ENCODE measurements around the gene LIG3.

The LIG3 gene

DNA sequence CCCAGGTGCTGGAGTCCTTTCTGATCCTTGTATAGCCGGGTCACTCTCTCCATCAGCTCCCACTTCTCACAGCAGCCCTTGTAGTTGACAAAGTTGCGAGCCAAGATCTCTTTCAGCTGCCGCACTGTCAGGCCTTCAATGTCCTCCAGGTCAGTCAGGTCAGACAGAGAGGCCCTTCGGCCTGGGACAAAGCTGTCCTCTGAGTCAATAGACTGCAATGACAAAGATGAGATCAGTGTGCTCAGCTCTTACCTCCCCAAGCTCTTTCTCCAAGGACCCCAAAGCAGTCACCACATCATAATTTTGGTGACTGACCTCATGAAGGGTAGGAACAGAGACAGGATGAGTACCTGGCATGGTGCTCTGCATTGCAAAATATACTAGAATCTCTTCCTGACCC is 36.1 kb downstream of the LIG3 start:
- Histone ChIP-seq H2BK5ac (ENCODE audit: low read depth, low read length, poor library complexity, severe bottlenecking) (no peak overlapping the region), H3K4me3 (ENCODE audit: insufficient read depth in 1 of 2, low read depth in 1 of 2, low read length in 2 of 2) (no peak overlapping the region), H3K23ac (ENCODE audit: low read length in 2 of 2) (no peak overlapping the region), H2BK15ac (ENCODE audit: low read depth, poor library complexity, severe bottlenecking) (no peak overlapping the region), H3K27ac (ENCODE audit: low read length, poor library complexity, severe bottlenecking) (no peak overlapping the region), H3K27me3 (ENCODE audit: control insufficient read depth in 1 of 2, insufficient read depth in 1 of 2, low read length in 2 of 2) (no peaks in the 10 kb centered on the region), H3K4me1 (ENCODE audit: control insufficient read depth, insufficient read depth, low read depth, low read length) (peaks cover 6% of the 10 kb centered on the region), H3K9ac (ENCODE audit: low read length) (no peak overlapping the region), H3K4ac (ENCODE audit: low read depth in 1 of 2, low read length in 2 of 2) (no peak overlapping the region), H3K18ac (ENCODE audit: low read depth in 1 of 2, low read length in 2 of 2) (no peak overlapping the region), H2BK12ac (ENCODE audit: low read length in 2 of 2) (no peak overlapping the region), H2BK120ac (ENCODE audit: low read depth, low read length) (no peak overlapping the region), H2AFZ (ENCODE audit: low read depth, low read length) (no peak overlapping the region), H3K9me3 (ENCODE audit: control insufficient read depth, low read length) (no peaks in the 10 kb centered on the region), H3K79me1 (replicated peaks; ENCODE audit: low read length, poor library complexity, severe bottlenecking) (peaks cover 43% of the 10 kb centered on the region), H3K36me3 (ENCODE audit: control insufficient read depth in 1 of 2, insufficient read depth in 2 of 2, low read depth in 1 of 2, low read length in 2 of 2) (peaks cover 46 to 76% of the 10 kb centered on the region in 2 experiments), H4K91ac (ENCODE audit: low read length) (no peak overlapping the region), H3K14ac (ENCODE audit: low read length in 2 of 2) (no peak overlapping the region), H3K4me2 (ENCODE audit: low read length, poor library complexity, severe bottlenecking) (no peak overlapping the region), H2AK5ac (ENCODE audit: low read length, severe bottlenecking) (no peak overlapping the region), H4K8ac (ENCODE audit: low read length) (no peak overlapping the region)
- WGBS: 100% methylated on average over 4 of the region's 4 CpGs
- DNase-seq: no peak

DNA sequence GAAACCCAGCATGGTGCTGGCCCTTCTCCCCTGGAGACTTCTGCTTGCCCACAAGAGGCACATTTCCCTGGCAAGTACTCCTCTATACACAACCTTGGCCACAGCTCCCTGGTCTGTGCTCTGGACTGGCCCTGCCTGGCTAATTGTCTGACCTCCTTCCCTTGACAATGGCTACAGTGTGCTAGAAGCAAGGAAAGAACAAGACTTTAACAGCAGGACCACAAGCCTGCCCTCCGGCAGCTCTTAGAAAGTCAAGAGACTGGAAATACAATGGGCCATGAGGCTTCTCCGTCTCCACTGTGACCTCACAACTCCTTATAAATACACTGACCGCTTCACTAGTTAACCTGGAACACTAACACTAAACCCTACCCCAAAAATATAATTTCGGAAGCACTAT is 36.7 kb downstream of the LIG3 start:
- no peak overlapping the region for H4K8ac ChIP-seq (ENCODE audit: low read length)
- peaks cover 41 to 71% of the 10 kb centered on the region in 2 experiments for H3K36me3 ChIP-seq (ENCODE audit: control insufficient read depth in 1 of 2, insufficient read depth in 2 of 2, low read depth in 1 of 2, low read length in 2 of 2)
- no peak overlapping the region for H3K9ac ChIP-seq (ENCODE audit: low read length)
- H3K4ac ChIP-seq (ENCODE audit: low read depth in 1 of 2, low read length in 2 of 2): no peak overlapping the region
- H3K4me2 ChIP-seq (ENCODE audit: low read length, poor library complexity, severe bottlenecking): no peak overlapping the region
- H3K18ac ChIP-seq (ENCODE audit: low read depth in 1 of 2, low read length in 2 of 2): no peak overlapping the region
- H3K9me3 ChIP-seq (ENCODE audit: control insufficient read depth, low read length): no peaks in the 10 kb centered on the region
- no peak for DNase-seq
- no peaks in the 10 kb centered on the region for H3K27me3 ChIP-seq (ENCODE audit: control insufficient read depth in 1 of 2, insufficient read depth in 1 of 2, low read length in 2 of 2)
- no peak overlapping the region for H2AK5ac ChIP-seq (ENCODE audit: low read length, severe bottlenecking)
- no peak overlapping the region for H2AFZ ChIP-seq (ENCODE audit: low read depth, low read length)
- peaks cover 37% of the 10 kb centered on the region for H3K79me1 ChIP-seq (replicated peaks; ENCODE audit: low read length, poor library complexity, severe bottlenecking)
- H2BK12ac ChIP-seq (ENCODE audit: low read length in 2 of 2): no peak overlapping the region
- no peak overlapping the region for H2BK5ac ChIP-seq (ENCODE audit: low read depth, low read length, poor library complexity, severe bottlenecking)
- H3K27ac ChIP-seq (ENCODE audit: low read length, poor library complexity, severe bottlenecking): no peak overlapping the region
- no peak overlapping the region for H3K4me3 ChIP-seq (ENCODE audit: insufficient read depth in 1 of 2, low read depth in 1 of 2, low read length in 2 of 2)
- no peak overlapping the region for H3K23ac ChIP-seq (ENCODE audit: low read length in 2 of 2)
- H2BK120ac ChIP-seq (ENCODE audit: low read depth, low read length): no peak overlapping the region
- peaks cover 8% of the 10 kb centered on the region for H3K4me1 ChIP-seq (ENCODE audit: control insufficient read depth, insufficient read depth, low read depth, low read length)
- H2BK15ac ChIP-seq (ENCODE audit: low read depth, poor library complexity, severe bottlenecking): no peak overlapping the region
- 96% methylated on average over 4 of the region's 4 CpGs for WGBS
- H3K14ac ChIP-seq (ENCODE audit: low read length in 2 of 2): no peak overlapping the region
- H4K91ac ChIP-seq (ENCODE audit: low read length): no peak overlapping the region

DNA sequence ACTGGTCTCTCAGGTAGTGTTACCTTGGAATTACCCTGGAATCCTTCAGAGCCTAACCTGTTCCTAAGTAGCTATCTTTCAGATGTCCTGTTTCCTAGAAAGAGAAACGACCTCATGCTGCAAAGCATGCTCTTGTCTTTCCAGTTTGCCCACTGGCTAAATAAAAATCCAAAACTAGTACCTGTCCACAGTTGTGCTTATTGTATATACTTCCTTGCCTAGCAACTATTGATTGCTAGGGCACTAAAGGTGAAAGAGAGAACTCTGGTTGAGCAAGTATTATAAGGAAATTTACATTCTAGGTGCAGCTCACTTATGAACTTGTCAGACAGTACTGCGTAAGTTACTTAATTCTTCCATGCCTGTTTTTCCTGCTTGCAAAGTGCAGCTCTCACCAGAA is 38.5 kb downstream of the LIG3 start:
- no peak overlapping the region for H3K4ac ChIP-seq (ENCODE audit: low read depth in 1 of 2, low read length in 2 of 2)
- H2BK120ac ChIP-seq (ENCODE audit: low read depth, low read length): no peak overlapping the region
- no peak overlapping the region for H3K14ac ChIP-seq (ENCODE audit: low read length in 2 of 2)
- DNase-seq: no peak
- peaks cover 37 to 61% of the 10 kb centered on the region in 2 experiments for H3K36me3 ChIP-seq (ENCODE audit: control insufficient read depth in 1 of 2, insufficient read depth in 2 of 2, low read depth in 1 of 2, low read length in 2 of 2)
- H3K18ac ChIP-seq (ENCODE audit: low read depth in 1 of 2, low read length in 2 of 2): no peak overlapping the region
- H3K27ac ChIP-seq (ENCODE audit: low read length, poor library complexity, severe bottlenecking): no peak overlapping the region
- H3K23ac ChIP-seq (ENCODE audit: low read length in 2 of 2): no peak overlapping the region
- 88% methylated on average over 2 of the region's 2 CpGs for WGBS
- H3K27me3 ChIP-seq (ENCODE audit: control insufficient read depth in 1 of 2, insufficient read depth in 1 of 2, low read length in 2 of 2): no peaks in the 10 kb centered on the region
- H3K4me1 ChIP-seq (ENCODE audit: control insufficient read depth, insufficient read depth, low read depth, low read length): peaks cover 12% of the 10 kb centered on the region
- H3K9me3 ChIP-seq (ENCODE audit: control insufficient read depth, low read length): no peaks in the 10 kb centered on the region
- no peak overlapping the region for H3K4me2 ChIP-seq (ENCODE audit: low read length, poor library complexity, severe bottlenecking)
- H2AK5ac ChIP-seq (ENCODE audit: low read length, severe bottlenecking): no peak overlapping the region
- no peak overlapping the region for H3K9ac ChIP-seq (ENCODE audit: low read length)
- no peak overlapping the region for H2BK15ac ChIP-seq (ENCODE audit: low read depth, poor library complexity, severe bottlenecking)
- H4K91ac ChIP-seq (ENCODE audit: low read length): no peak overlapping the region
- H2BK5ac ChIP-seq (ENCODE audit: low read depth, low read length, poor library complexity, severe bottlenecking): no peak overlapping the region
- no peak overlapping the region for H3K4me3 ChIP-seq (ENCODE audit: insufficient read depth in 1 of 2, low read depth in 1 of 2, low read length in 2 of 2)
- no peak overlapping the region for H4K8ac ChIP-seq (ENCODE audit: low read length)
- peaks cover 30% of the 10 kb centered on the region for H3K79me1 ChIP-seq (replicated peaks; ENCODE audit: low read length, poor library complexity, severe bottlenecking)
- H2BK12ac ChIP-seq (ENCODE audit: low read length in 2 of 2): no peak overlapping the region
- H2AFZ ChIP-seq (ENCODE audit: low read depth, low read length): no peak overlapping the region

DNA sequence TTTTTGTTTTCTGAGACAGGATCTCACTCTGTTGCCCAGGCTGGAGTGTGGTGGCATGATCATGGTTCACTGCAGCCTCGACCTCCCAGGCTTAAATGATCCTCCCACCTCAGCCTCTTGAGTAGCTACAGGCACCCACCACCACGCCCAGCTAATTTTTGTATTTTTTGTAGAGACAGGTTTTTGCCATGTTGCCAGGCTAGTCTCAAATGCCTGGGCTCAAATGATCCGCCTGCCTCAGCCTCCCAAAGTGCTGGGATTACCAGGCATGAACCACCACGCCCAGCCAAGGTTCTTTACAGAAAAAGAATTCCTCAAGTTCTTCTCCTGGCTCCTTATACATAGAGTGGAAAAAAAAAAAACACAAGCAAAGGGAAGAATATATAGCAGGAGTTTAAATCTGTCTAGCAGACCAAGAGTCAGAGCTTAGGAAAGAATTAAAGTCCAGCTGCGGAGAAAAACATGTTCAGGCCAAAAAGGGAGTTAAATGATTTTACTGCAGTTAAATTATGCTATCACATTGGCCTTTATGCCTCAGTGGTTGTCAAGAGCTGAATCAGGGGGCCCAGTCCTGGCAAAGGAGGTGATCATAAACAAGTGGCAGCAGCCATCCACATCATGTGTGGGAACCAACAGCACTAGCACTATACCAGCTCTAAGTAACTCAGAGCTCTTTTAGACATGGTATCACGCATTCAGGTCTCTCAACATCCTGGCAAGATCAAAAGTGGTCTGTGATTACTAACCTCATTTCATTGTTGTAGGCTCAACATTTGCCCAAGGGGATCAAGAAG is 39.3 kb downstream of the LIG3 start:
- Histone ChIP-seq H3K27ac (ENCODE audit: low read length, poor library complexity, severe bottlenecking) (no peak overlapping the region), H4K8ac (ENCODE audit: low read length) (no peak overlapping the region), H3K9me3 (ENCODE audit: control insufficient read depth, low read length) (no peaks in the 10 kb centered on the region), H3K23ac (ENCODE audit: low read length in 2 of 2) (no peak overlapping the region), H3K79me1 (replicated peaks; ENCODE audit: low read length, poor library complexity, severe bottlenecking) (peaks cover 33% of the 10 kb centered on the region), H2BK120ac (ENCODE audit: low read depth, low read length) (no peak overlapping the region), H3K36me3 (ENCODE audit: control insufficient read depth in 1 of 2, insufficient read depth in 2 of 2, low read depth in 1 of 2, low read length in 2 of 2) (peaks cover 33 to 54% of the 10 kb centered on the region in 2 experiments), H3K4me3 (ENCODE audit: insufficient read depth in 1 of 2, low read depth in 1 of 2, low read length in 2 of 2) (no peak overlapping the region), H3K9ac (ENCODE audit: low read length) (no peak overlapping the region), H3K27me3 (ENCODE audit: control insufficient read depth in 1 of 2, insufficient read depth in 1 of 2, low read length in 2 of 2) (no peaks in the 10 kb centered on the region), H2AFZ (ENCODE audit: low read depth, low read length) (no peak overlapping the region), H2BK12ac (ENCODE audit: low read length in 2 of 2) (no peak overlapping the region), H3K14ac (ENCODE audit: low read length in 2 of 2) (no peak overlapping the region), H2BK15ac (ENCODE audit: low read depth, poor library complexity, severe bottlenecking) (no peak overlapping the region), H3K4me1 (ENCODE audit: control insufficient read depth, insufficient read depth, low read depth, low read length) (peaks cover 14% of the 10 kb centered on the region), H2AK5ac (ENCODE audit: low read length, severe bottlenecking) (no peak overlapping the region), H4K91ac (ENCODE audit: low read length) (no peak overlapping the region), H3K4ac (ENCODE audit: low read depth in 1 of 2, low read length in 2 of 2) (no peak overlapping the region), H3K4me2 (ENCODE audit: low read length, poor library complexity, severe bottlenecking) (no peak overlapping the region), H3K18ac (ENCODE audit: low read depth in 1 of 2, low read length in 2 of 2) (no peak overlapping the region), H2BK5ac (ENCODE audit: low read depth, low read length, poor library complexity, severe bottlenecking) (no peak overlapping the region)
- DNase-seq: no peak
- WGBS: 96% methylated on average over 5 of the region's 6 CpGs
